Measurements from ENCODE around the gene VLDLR. TPM values are rescaled to one million over a fixed set of nuclear protein-coding genes. Genes with fewer than 3 reads are reported as not detected.

Gene VLDLR
- total and polyA plus RNA-seq, 2 of the 13 experiments (the other 11 are each of a cell fraction or from before 2014, with no cell fraction given): 3.4 to 10.5 TPM

- TF ChIP-seq MTF2 (CRISPR knock-in tag; IDR thresholded peaks at IDR 0.05; ENCODE audit: borderline replicate concordance) (0 out of 2 replicates have a peak, but pooled peaks have one; percentile 52), ZNF251 (CRISPR knock-in tag; IDR thresholded peaks at IDR 0.05) (0 out of 2 replicates have a peak, but pooled peaks have one; percentile 49), NFYC (CRISPR knock-in tag; IDR thresholded peaks at IDR 0.05) (peak; percentile 42; the same call in 1 of the 2 replicates), ZNF430 (CRISPR knock-in tag; IDR thresholded peaks at IDR 0.05) (peak; percentile 67; the same call in 1 of the 2 replicates), ATF1 (CRISPR knock-in tag; IDR thresholded peaks at IDR 0.05) (no peak), ZFY (CRISPR knock-in tag; IDR thresholded peaks at IDR 0.05) (peak; percentile 49), THAP11 (CRISPR knock-in tag; IDR thresholded peaks at IDR 0.05) (peak; percentile 48; the same call in 1 of the 2 replicates), NR2C2 (CRISPR knock-in tag; IDR thresholded peaks at IDR 0.05; ENCODE audit: borderline replicate concordance) (no peak; the same call in 1 of the 2 replicates), ZBTB49 (CRISPR knock-in tag; IDR thresholded peaks at IDR 0.05; ENCODE audit: borderline replicate concordance) (0 out of 2 replicates have a peak, but pooled peaks have one; percentile 45), KMT2A (CRISPR knock-in tag; IDR thresholded peaks at IDR 0.05) (0 out of 2 replicates have a peak, but pooled peaks have one; percentile 40), PHF8 (CRISPR knock-in tag; IDR thresholded peaks at IDR 0.05) (peak; percentile 48; the same call in 1 of the 2 replicates), ZNF274 (CRISPR knock-in tag; IDR thresholded peaks at IDR 0.05) (peak; percentile 63; the same call in 1 of the 2 replicates), ZBTB25 (CRISPR knock-in tag; IDR thresholded peaks at IDR 0.05) (0 out of 2 replicates have a peak, but pooled peaks have one; percentile 55), SRY (CRISPR knock-in tag; IDR thresholded peaks at IDR 0.05) (peak; percentile 56; the same call in 1 of the 2 replicates), NFKB2 (CRISPR knock-in tag; IDR thresholded peaks at IDR 0.05; ENCODE audit: borderline replicate concordance) (peak; percentile 82; the same call in 1 of the 2 replicates), SALL1 (CRISPR knock-in tag; IDR thresholded peaks at IDR 0.05) (peak; percentile 62), NFYB (CRISPR knock-in tag; IDR thresholded peaks at IDR 0.05) (peak; percentile 38; the same call in 1 of the 2 replicates), BCL6 (CRISPR knock-in tag; IDR thresholded peaks at IDR 0.05) (peak; percentile 22; the same call in 1 of the 2 replicates), ZNF816 (CRISPR knock-in tag; IDR thresholded peaks at IDR 0.05; ENCODE audit: borderline replicate concordance) (peak; percentile 44; the same call in 1 of the 2 replicates), ZNF883 (CRISPR knock-in tag; IDR thresholded peaks at IDR 0.05; ENCODE audit: not compliant biosample characterization) (peak; percentile 38), ZNF678 (CRISPR knock-in tag; IDR thresholded peaks at IDR 0.05) (0 out of 2 replicates have a peak, but pooled peaks have one; percentile 62)
- TF ChIP-seq, protein P1, sequence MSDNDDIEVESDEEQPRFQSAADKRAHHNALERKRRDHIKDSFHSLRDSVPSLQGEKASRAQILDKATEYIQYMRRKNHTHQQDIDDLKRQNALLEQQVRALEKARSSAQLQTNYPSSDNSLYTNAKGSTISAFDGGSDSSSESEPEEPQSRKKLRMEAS (IDR thresholded peaks at IDR 0.05): peak; percentile 77
- TF ChIP-seq, protein P2, sequence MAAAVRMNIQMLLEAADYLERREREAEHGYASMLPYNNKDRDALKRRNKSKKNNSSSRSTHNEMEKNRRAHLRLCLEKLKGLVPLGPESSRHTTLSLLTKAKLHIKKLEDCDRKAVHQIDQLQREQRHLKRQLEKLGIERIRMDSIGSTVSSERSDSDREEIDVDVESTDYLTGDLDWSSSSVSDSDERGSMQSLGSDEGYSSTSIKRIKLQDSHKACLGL (CRISPR knock-in tag; IDR thresholded peaks at IDR 0.05): peak; percentile 30; the same call in 1 of the 2 replicates
- TF ChIP-seq, protein P3, sequence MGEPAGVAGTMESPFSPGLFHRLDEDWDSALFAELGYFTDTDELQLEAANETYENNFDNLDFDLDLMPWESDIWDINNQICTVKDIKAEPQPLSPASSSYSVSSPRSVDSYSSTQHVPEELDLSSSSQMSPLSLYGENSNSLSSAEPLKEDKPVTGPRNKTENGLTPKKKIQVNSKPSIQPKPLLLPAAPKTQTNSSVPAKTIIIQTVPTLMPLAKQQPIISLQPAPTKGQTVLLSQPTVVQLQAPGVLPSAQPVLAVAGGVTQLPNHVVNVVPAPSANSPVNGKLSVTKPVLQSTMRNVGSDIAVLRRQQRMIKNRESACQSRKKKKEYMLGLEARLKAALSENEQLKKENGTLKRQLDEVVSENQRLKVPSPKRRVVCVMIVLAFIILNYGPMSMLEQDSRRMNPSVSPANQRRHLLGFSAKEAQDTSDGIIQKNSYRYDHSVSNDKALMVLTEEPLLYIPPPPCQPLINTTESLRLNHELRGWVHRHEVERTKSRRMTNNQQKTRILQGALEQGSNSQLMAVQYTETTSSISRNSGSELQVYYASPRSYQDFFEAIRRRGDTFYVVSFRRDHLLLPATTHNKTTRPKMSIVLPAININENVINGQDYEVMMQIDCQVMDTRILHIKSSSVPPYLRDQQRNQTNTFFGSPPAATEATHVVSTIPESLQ (CRISPR knock-in tag; conservative IDR thresholded peaks at IDR 0.05): no peak
These were observed 1.9 kb downstream of the VLDLR start (continued) for GRCh38 chr9:2623288-2624050.
